HG02610 (cell line): ENCODE data around the gene PDP2.
"Not testable (repeated sequence)": the region's sequence is repeated elsewhere in the genome, so short reads cannot be mapped to it uniquely, and the experiment has no call there.

ENCODE experiments used
- ATAC-seq: cut with Tn5 transposase; IDR thresholded peaks from one replicate; pipeline ENCODE4 v1.9.1; 2021; ENCODE audit warnings: mild to moderate bottlenecking, moderate library complexity; ENCODE audit not compliant: unreplicated experiment

PDP2 gene

GRCh38 chr16:66853261-66854139, 26.8 kb upstream of the PDP2 start:
- ATAC-seq, result no peak

- ATAC-seq, result no peak
These were observed 24.1 kb upstream of the PDP2 start for GRCh38 chr16:66856184-66856730.

- ATAC-seq, result no peak
These were observed 23.5 kb upstream of the PDP2 start for GRCh38 chr16:66856801-66857200.

- ATAC-seq, result no peak
These were observed 22.9 kb upstream of the PDP2 start for GRCh38 chr16:66857437-66857836.

GRCh38 chr16:66858740-66859396, 21.4 kb upstream of the PDP2 start:
- no peak for ATAC-seq

DNA sequence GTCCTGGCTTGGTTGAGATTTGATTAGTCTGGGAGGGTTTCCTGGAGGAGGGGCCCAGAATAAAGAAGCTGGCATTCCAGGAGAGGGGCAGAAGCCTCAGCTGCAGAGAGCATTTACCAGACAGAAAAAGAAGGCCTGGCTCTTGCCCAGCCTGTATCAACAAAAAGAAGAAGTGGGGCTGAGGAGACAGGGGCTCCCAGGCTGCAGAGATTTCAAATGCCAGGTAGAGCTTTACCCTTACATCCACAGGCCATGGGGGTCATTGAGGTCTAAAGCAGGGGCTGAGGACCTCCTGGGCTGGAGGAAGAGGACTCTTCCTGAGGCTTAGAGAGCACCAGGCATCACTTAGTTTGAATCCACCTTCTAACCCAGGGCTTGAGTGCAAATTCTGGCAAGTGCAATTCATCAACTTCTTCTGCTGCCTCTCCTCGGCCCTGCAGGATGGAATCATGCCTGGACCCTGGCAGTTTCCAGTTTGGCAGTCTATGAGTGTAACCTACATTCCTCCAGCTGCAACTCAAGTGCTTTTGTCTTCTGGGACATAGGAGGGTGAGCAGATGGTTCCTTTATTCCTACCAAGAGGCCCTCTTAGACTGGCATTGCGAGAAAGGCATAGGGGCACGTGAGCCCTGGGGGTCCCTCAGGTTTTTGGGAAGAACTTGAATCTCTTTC, 20.8 kb upstream of the PDP2 start:
- no peak for ATAC-seq

- no peak for ATAC-seq
These were observed 18.2 kb upstream of the PDP2 start for GRCh38 chr16:66862023-66862520.

DNA sequence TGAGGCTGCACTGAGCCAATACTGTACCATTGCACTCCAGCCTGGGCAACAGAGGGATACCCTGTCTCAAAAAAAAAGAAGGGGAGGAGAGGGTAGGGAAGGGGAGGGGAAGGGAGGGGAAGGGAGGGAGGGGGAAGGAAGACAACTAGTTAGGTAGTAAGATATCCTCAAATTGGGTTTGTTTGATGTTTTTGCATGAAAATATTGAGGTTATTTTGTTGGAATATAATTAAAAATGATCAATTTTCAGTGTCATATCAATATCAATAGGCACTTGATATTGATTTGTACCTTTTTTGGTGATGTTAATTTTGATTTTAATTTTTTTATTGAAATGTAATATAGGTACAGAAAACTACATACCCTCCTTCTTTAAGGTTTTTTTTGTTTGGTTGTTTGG, 16.6 kb upstream of the PDP2 start:
- ATAC-seq, result no peak

DNA sequence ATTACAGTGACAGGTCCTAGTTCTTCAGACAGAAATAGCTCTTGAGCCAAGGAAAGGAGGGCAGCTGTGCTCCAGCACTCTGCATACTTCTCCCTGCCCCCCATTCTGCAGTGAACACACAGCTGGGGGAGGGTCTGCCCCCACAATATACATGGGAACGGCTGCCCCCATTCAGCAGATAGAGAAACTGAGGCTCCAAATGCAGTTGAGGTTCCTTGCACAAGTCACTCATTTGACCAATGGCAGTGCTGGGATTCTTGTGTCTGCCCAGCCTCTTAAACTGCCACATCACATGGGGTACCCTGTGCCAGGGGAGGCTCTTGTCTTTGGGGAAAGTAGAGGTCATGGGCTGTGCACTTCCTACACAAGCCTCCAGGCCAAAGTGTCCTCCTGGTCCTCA, 10.9 kb upstream of the PDP2 start:
- ATAC-seq, result no peak

DNA sequence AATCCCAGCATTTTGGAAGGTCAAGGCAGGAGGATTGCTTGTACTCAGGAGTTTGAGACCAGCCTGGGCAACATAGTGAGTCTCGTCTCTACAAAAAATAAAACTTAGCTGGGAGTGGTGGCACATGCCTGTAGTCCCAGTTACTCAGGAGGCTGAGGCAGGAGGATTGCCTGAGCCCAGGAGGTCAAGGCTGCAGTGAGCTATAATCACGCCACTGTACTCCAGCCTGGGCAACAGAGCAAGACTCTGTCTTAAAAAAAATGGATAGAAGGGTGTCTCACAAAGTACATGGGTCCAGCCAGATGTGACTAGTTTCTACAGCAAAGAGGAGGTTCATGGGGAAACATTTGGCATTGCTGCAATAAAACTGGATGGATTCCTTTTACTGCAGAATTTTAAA, 9.0 kb upstream of the PDP2 start:
- ATAC-seq, result not testable (repeated sequence)

DNA sequence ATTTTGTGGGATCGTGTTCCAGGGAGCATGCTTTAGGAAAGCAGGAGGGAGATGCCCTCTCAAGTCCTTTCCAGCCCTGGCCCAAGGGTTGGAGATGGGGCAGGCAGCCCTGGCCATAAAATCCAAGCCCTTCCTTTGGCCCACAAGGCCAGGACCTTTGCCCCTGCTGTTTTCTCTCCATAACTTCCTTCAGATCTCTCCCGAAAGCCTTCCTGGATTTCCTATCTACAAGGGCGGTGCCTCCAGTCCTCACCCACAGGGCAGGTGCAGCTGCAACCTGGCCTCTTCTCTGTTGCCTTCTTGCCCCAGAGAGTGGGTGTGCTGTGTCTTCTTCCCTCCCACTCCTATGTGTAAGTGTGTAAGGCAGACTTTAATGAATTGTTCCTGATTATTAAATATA, 8.5 kb upstream of the PDP2 start:
- ATAC-seq, result no peak

DNA sequence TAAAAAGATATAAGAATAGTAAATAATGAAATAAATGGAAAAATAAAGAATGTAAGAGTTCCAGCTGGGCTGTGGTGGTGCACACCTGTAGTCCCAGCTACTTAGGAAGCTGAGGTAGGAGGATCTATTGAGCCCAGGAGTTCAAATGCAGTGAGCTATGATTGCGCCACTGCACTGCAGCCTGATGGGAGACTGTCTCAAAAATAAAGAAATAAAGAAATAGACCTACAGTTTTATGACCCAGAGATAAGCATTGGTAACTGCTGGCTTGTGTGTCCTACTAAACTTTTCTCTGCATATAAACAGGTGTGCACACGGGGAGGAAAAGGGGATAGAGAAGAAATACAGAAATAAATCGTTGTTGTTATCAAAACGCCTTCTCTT, 7.8 kb upstream of the PDP2 start:
- no peak for ATAC-seq

- ATAC-seq, result peak; percentile 87
These were observed 7.2 kb upstream of the PDP2 start for GRCh38 chr16:66872943-66873684.

DNA sequence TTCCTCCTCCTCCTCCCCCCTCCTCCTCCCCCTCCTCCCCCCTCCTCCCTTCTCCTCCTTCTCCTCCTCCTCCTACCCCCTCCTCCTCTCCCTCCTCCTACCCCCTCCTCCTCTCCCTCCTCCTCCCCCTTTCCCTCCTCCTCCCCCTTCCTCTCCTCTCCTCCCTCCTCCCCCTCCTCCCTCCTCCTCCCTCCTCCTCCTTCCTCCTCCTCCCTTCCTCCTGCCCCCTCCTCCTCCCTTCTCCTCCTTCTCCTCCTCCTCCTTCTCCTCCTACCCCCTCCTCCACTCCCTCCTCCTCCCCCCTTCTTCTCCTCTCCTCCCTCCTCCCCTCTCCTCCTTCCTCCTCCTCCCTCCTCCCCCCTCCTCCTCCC, 6.6 kb upstream of the PDP2 start:
- ATAC-seq, result no peak

DNA sequence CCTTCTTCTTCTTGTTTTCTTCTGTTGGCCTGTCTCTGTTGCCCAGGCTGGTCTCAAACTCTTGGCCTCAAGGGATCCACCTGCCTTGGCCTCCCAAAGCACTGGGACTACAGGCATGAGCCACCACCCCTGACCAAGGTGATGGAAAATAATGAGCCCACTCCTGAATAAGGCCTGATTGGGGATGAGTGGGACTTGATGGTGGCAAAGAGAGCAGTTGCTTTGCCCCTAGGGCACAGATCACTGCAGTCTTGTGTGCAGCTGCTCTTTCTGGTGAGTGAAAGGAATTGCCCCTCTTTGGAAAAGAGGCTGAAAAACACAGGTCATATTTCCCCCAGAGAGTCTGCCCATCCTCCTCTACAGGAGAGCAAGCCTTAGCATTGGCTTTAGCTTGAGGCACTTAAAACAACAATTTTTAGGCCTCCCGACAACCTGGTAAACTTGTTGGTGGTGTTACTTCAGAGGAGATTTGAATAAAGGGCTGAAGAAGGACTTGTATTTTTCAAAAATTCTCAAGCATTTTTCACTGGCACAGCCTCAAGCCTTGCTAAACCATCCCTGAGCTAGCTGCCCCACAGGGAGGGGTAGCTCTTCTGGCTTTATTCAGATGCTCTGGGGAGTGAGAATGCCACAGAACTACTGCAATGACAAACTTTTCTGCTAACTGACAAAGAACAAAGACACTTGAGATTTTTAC, 6.1 kb upstream of the PDP2 start:
- ATAC-seq, result no peak

DNA sequence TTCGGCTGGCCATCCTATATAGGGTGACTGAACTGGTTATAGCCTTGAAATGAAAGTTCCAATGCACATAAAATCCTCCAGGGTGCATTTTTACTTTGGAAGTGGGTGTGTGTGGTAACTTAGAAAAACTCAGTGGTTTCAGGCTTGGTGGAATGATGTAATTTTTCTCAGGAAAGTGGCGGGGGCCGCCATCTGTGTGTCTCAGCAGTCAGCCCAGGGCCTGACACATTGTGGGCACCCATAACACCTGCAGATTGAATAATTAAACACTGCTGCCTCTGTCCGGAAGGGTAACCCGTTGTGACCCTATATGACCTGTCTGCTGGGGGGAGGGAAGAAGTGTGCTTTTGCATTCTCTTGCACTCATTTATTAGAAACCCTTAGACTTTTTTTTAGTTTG, 2.2 kb upstream of the PDP2 start:
- ATAC-seq, result no peak

- no peak for ATAC-seq
These were observed 701 bp downstream of the PDP2 start for GRCh38 chr16:66881014-66881417.

GRCh38 chr16:66881560-66881959, 1.2 kb downstream of the PDP2 start:
- ATAC-seq, result no peak

DNA sequence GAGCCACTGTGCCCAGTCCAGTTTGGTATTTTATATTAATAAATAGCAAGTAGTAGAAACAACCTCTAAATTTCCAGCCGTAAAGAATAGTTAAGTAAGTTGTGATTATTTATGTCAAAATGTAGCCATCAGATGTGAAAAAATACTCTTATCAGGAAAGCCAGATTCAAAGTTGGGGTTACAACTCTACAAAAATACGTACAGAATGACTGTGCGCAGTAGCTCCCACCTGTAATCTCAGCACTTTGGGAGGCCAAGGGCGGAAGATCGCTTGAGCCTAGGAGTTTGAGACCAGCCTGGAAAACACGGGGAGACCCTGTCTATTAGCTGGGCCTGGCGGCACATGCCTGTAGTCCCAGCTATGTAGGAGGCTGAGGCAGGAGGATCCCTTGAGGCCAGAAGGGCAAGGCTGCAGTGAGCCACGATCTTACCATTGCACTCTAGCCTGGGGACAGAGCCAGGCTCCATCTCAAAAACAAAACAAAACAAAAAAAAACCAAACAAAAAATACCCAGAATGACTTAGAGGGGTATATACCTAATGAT, 1.7 kb downstream of the PDP2 start:
- ATAC-seq, result no peak

GRCh38 chr16:66882702-66883101, 2.4 kb downstream of the PDP2 start:
- ATAC-seq, result no peak
